Measurements from ENCODE around the gene HAX1. TPM values are rescaled to one million over a fixed set of nuclear protein-coding genes. Genes with fewer than 3 reads are reported as not detected.
"Not testable (repeated sequence)": the region's sequence is repeated elsewhere in the genome, so short reads cannot be mapped to it uniquely, and the experiment has no call there.

Gene HAX1
- total and polyA plus RNA-seq, 2 donors = 113 to 120 TPM

DNA sequence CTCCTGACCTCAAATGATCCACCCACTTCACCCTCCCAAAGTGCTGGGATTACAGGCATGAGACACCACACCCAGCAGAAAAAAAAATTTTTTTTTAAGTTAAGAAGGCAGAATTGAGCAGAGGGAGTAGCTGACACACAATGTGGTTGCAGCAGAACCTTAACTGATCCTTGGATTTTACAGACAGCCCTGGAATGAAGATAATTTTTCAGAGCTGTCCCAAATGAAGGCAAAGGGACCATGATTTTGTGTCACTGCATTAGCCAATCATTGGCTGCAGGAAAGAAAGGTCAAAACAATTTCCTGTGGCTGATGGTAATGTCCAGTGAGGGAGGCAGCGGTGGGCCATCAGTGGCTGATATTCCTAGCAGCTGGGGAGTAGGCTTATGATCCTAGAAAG lies 29.2 kb downstream of the HAX1 start:
- no peak for DNase-seq (ENCODE audit: low read depth in 6 of 9, low spot score in 9 of 9)
- Histone ChIP-seq H3K36me3 (ENCODE audit: control insufficient read depth in 2 of 2, insufficient read depth in 2 of 2, low read length in 1 of 2) (no peaks in the 10 kb centered on the region), H3K27me3 (ENCODE audit: control insufficient read depth in 2 of 2, insufficient read depth in 1 of 2, low read length in 1 of 2) (no peaks in the 10 kb centered on the region), H3K9me3 (ENCODE audit: control insufficient read depth in 2 of 2, insufficient read depth in 1 of 2, low read length in 1 of 2) (no peaks in the 10 kb centered on the region), H3K27ac (ENCODE audit: low read depth in 1 of 2, low read length in 1 of 2) (no peak overlapping the region), H3K4me3 (ENCODE audit: low read length in 2 of 2) (no peak overlapping the region), H3K4me1 (ENCODE audit: control insufficient read depth in 2 of 2, insufficient read depth in 2 of 2, low read length in 2 of 2) (no peaks in the 10 kb centered on the region)
- 95% methylated on average over 1 of the region's 1 CpG for WGBS

DNA sequence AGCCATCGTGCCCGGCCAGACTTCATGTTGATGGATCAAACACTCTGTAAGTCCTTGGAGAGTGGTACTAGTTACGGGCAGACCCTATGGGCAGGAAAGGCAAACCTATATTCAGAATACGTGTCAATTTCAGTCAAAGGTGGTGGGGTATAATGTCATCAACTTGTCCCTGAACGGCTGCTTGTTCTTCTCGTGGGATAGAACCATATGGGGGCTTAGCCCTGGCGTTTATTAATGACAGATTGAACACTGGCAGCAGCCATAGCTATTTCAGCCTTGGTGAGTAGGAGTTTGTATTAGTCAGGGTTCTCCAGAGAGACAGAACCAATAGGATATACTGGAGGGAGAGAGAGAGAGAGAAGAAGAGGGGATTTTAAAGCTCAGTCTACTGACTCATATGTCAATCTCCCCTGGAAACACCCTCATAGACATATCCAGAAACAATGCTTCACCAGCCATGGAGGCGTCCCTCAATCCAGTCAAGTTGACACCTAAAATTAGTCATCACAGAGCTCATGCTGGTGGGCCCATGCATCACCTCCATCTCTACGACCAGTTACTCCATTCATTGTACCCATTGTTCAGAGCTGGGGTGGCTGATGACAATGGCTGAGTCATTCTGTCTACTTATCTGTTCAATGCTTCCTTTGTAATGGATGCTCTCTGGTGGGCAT lies 32.4 kb downstream of the HAX1 start:
- WGBS = 92% methylated on average over 9 of the region's 9 CpGs
- no peaks in the 10 kb centered on the region for H3K27me3 ChIP-seq (ENCODE audit: control insufficient read depth in 2 of 2, insufficient read depth in 1 of 2, low read length in 1 of 2)
- H3K9me3 ChIP-seq (ENCODE audit: control insufficient read depth in 2 of 2, insufficient read depth in 1 of 2, low read length in 1 of 2) = peaks cover 0 to 4% of the 10 kb centered on the region in 2 donors
- H3K4me3 ChIP-seq (ENCODE audit: low read length in 2 of 2) = no peak overlapping the region
- H3K27ac ChIP-seq (ENCODE audit: low read depth in 1 of 2, low read length in 1 of 2) = no peak overlapping the region
- no peaks in the 10 kb centered on the region for H3K4me1 ChIP-seq (ENCODE audit: control insufficient read depth in 2 of 2, insufficient read depth in 2 of 2, low read length in 2 of 2)
- DNase-seq (ENCODE audit: low read depth in 6 of 9, low spot score in 9 of 9) = no peak
- no peaks in the 10 kb centered on the region for H3K36me3 ChIP-seq (ENCODE audit: control insufficient read depth in 2 of 2, insufficient read depth in 2 of 2, low read length in 1 of 2)

DNA sequence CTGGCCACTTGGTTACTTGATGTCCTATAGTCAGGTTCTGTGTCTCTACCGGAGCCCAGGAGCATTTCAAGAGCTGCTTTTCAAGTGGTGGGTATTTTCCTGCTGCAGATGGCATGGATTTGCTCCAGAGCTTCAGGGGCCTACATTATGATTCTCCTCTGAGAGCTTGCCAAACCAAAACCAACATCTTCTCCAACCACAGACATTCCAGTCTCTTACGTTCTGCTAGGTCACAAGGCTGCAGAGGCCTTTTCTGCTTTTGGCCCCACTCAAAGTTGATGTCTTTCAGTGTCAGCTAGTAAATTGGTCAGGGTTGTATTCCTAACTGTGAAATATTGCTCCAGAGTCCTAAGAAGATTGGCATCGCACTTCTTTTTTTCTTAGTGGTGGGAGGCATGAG lies 33.7 kb downstream of the HAX1 start:
- no peak overlapping the region for H3K4me3 ChIP-seq (ENCODE audit: low read length in 2 of 2)
- no peak for DNase-seq (ENCODE audit: low read depth in 6 of 9, low spot score in 9 of 9)
- H3K27me3 ChIP-seq (ENCODE audit: control insufficient read depth in 2 of 2, insufficient read depth in 1 of 2, low read length in 1 of 2) = no peaks in the 10 kb centered on the region
- no peak overlapping the region for H3K27ac ChIP-seq (ENCODE audit: low read depth in 1 of 2, low read length in 1 of 2)
- WGBS = 95% methylated on average over 3 of the region's 3 CpGs
- H3K36me3 ChIP-seq (ENCODE audit: control insufficient read depth in 2 of 2, insufficient read depth in 2 of 2, low read length in 1 of 2) = no peaks in the 10 kb centered on the region
- H3K9me3 ChIP-seq (ENCODE audit: control insufficient read depth in 2 of 2, insufficient read depth in 1 of 2, low read length in 1 of 2) = peaks cover 0 to 4% of the 10 kb centered on the region in 2 donors
- no peaks in the 10 kb centered on the region for H3K4me1 ChIP-seq (ENCODE audit: control insufficient read depth in 2 of 2, insufficient read depth in 2 of 2, low read length in 2 of 2)

DNA sequence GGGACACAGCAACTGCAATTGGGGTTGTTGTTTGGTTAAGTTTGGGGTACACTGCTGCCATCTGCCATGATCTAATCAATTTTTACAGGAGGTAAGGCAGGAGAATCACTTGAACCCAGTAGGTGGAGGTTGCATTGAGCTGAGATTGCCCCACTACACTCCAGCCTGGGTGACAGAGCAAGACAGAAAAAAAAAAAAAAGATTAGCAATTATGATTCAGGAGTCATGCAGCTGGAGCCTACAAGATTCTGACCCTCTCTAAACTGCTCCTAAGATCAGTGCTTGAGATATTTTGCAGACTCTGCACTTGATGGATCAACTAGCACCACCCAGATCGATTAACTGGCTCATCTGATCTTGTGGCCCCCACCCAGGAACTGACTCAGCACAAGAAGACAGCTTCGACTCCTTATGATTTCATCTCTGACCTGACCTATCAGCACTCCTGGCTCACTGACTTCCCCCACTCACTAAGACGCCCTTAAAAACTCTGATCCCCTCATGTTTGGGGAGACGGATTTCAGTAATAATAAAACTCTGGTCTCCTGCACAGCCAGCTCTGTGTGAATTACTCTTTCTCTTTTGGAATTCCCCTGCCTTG lies 35.3 kb downstream of the HAX1 start:
- not testable (repeated sequence) for DNase-seq (ENCODE audit: low read depth in 6 of 9, low spot score in 9 of 9); H3K36me3 ChIP-seq (ENCODE audit: control insufficient read depth in 2 of 2, insufficient read depth in 2 of 2, low read length in 1 of 2); H3K27ac ChIP-seq (ENCODE audit: low read depth in 1 of 2, low read length in 1 of 2); H3K4me1 ChIP-seq (ENCODE audit: control insufficient read depth in 2 of 2, insufficient read depth in 2 of 2, low read length in 2 of 2); H3K27me3 ChIP-seq (ENCODE audit: control insufficient read depth in 2 of 2, insufficient read depth in 1 of 2, low read length in 1 of 2); H3K9me3 ChIP-seq (ENCODE audit: control insufficient read depth in 2 of 2, insufficient read depth in 1 of 2, low read length in 1 of 2); H3K4me3 ChIP-seq (ENCODE audit: low read length in 2 of 2)
- whole genome bisulfite sequencing = 71% methylated on average over 4 of the region's 4 CpGs

DNA sequence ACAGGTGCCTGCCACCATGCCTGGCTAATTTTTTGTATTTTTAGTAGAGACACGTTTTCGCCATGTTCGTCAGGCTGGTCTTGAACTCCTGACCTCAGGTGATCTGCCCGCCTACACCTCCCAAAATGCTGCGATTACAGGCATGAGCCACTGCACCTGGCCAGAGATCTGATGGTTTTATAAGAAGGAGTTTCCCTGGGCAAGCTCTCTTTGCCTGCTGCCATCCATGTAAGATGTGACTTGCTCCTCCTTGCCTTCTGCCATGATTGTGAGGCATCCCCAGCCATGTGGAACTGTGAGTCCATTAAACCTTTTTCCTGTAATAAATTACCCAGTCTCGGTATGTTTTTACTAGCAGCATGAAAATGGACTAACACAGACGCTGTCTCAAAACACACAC lies 36.7 kb downstream of the HAX1 start:
- not testable (repeated sequence) for H3K9me3 ChIP-seq (ENCODE audit: control insufficient read depth in 2 of 2, insufficient read depth in 1 of 2, low read length in 1 of 2); H3K4me3 ChIP-seq (ENCODE audit: low read length in 2 of 2); H3K4me1 ChIP-seq (ENCODE audit: control insufficient read depth in 2 of 2, insufficient read depth in 2 of 2, low read length in 2 of 2); H3K27me3 ChIP-seq (ENCODE audit: control insufficient read depth in 2 of 2, insufficient read depth in 1 of 2, low read length in 1 of 2); H3K36me3 ChIP-seq (ENCODE audit: control insufficient read depth in 2 of 2, insufficient read depth in 2 of 2, low read length in 1 of 2); H3K27ac ChIP-seq (ENCODE audit: low read depth in 1 of 2, low read length in 1 of 2); DNase-seq (ENCODE audit: low read depth in 6 of 9, low spot score in 9 of 9)
- WGBS = 91% methylated on average over 7 of the region's 7 CpGs

DNA sequence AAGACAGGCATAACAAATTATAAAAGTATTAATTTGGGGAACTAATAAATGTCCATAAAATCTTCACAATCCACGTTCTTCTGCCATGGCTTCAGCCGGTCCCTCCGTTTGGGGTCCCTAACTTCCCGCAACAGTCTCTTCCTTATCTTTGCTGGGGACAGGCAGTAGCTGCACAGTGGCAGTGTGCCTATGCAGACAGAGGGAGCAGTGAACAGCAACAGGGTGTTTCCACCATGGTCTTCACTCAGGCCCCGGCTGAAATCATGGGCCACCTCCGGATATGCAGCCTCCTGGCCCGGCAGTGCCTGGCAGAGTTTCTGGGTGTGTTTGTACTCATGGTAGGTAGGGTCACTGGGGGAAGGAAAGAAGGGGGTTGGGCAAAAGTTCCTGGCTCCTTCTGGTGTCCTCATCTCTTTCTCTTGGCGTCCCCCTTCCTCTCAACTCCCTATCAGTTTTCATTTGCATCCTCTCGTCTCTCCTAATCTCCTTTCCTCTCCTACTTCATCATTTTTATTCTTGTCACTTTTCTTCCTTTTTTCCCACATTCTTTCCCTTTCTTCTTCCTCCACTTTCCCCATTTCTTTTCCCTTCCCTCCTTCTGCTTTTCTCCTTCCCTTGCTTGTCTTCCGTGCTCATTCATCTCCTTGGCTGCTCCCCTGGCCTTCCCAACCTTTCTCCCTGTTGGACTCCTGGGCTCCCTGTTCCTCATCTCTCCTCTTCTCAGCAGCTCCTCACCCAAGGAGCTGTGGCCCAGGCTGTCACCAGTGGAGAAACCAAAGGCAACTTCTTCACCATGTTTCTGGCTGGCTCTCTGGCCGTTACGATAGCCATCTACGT lies 40.0 kb downstream of the HAX1 start:
- not testable (repeated sequence) for H3K4me3 ChIP-seq (ENCODE audit: low read length in 2 of 2); DNase-seq (ENCODE audit: low read depth in 6 of 9, low spot score in 9 of 9); H3K27ac ChIP-seq (ENCODE audit: low read depth in 1 of 2, low read length in 1 of 2); H3K27me3 ChIP-seq (ENCODE audit: control insufficient read depth in 2 of 2, insufficient read depth in 1 of 2, low read length in 1 of 2); H3K36me3 ChIP-seq (ENCODE audit: control insufficient read depth in 2 of 2, insufficient read depth in 2 of 2, low read length in 1 of 2); H3K4me1 ChIP-seq (ENCODE audit: control insufficient read depth in 2 of 2, insufficient read depth in 2 of 2, low read length in 2 of 2)
- H3K9me3 ChIP-seq (ENCODE audit: control insufficient read depth in 2 of 2, insufficient read depth in 1 of 2, low read length in 1 of 2) = peaks cover 0 to 11% of the 10 kb centered on the region in 2 donors
- 88% methylated on average over 13 of the region's 13 CpGs for WGBS

DNA sequence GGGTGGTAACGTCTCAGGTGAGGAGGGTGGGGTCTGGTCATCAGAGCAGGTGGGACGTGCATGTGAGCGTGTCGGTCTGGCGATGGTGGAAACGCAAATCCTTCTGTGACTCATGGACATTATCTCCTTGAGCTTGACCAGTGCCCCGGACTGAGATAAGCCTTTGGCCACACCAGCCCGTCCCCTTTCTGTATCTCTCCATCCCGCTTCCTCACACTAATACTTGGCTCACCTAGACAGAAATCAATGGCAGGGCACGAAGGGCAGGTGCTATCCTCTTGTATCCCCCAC lies 40.6 kb downstream of the HAX1 start:
- Histone ChIP-seq H3K4me3 (ENCODE audit: low read length in 2 of 2) (no peak overlapping the region), H3K9me3 (ENCODE audit: control insufficient read depth in 2 of 2, insufficient read depth in 1 of 2, low read length in 1 of 2) (peaks cover 0 to 11% of the 10 kb centered on the region in 2 donors), H3K27me3 (ENCODE audit: control insufficient read depth in 2 of 2, insufficient read depth in 1 of 2, low read length in 1 of 2) (no peaks in the 10 kb centered on the region), H3K27ac (ENCODE audit: low read depth in 1 of 2, low read length in 1 of 2) (no peak overlapping the region), H3K36me3 (ENCODE audit: control insufficient read depth in 2 of 2, insufficient read depth in 2 of 2, low read length in 1 of 2) (no peaks in the 10 kb centered on the region), H3K4me1 (ENCODE audit: control insufficient read depth in 2 of 2, insufficient read depth in 2 of 2, low read length in 2 of 2) (no peaks in the 10 kb centered on the region)
- no peak for DNase-seq (ENCODE audit: low read depth in 6 of 9, low spot score in 9 of 9)
- WGBS = 93% methylated on average over 10 of the region's 10 CpGs

DNA sequence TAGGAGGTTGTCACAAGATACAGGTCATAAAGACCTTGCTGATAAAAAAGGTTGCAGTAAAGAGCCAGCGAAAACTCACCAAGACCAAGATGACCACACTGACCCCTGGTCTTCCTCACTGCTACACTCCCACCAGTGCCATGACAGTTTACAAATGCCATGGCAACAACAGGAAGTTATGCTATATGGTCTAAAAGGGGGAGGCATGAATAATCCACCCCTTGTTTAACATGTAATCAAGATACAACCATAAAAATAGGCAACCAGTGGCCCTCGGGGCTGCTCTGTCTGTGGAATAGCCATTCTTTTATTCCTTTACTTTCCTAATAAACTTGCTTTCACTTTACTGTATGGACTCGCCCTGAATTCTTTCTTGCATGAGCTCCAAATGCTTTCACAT lies 41.8 kb downstream of the HAX1 start:
- 93% methylated on average over 3 of the region's 3 CpGs for WGBS
- not testable (repeated sequence) for H3K9me3 ChIP-seq (ENCODE audit: control insufficient read depth in 2 of 2, insufficient read depth in 1 of 2, low read length in 1 of 2)

DNA sequence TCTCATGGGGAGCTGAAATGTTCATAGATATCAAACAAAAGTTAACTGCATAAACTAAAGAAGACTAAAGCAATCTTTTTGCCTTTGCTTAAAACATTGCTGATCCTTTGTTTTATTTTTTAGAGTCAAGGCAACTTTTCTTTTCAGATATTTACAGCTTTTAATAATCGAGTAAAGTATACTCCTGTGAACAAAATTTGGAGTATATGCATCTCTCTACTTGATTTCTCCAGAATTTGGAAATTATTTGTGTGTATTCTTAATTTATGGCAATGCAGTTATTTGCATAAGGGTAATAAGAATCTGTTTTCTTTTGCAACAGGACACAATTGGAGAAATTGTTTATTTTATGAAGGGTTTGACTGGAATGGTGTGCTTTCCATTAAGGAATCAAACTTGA lies 44.3 kb downstream of the HAX1 start:
- DNase-seq (ENCODE audit: low read depth in 6 of 9, low spot score in 9 of 9) = no peak
- Histone ChIP-seq H3K36me3 (ENCODE audit: control insufficient read depth in 2 of 2, insufficient read depth in 2 of 2, low read length in 1 of 2) (no peaks in the 10 kb centered on the region), H3K4me1 (ENCODE audit: control insufficient read depth in 2 of 2, insufficient read depth in 2 of 2, low read length in 2 of 2) (no peaks in the 10 kb centered on the region), H3K9me3 (ENCODE audit: control insufficient read depth in 2 of 2, insufficient read depth in 1 of 2, low read length in 1 of 2) (peaks cover 0 to 9% of the 10 kb centered on the region in 2 donors), H3K27me3 (ENCODE audit: control insufficient read depth in 2 of 2, insufficient read depth in 1 of 2, low read length in 1 of 2) (no peaks in the 10 kb centered on the region), H3K4me3 (ENCODE audit: low read length in 2 of 2) (no peak overlapping the region), H3K27ac (ENCODE audit: low read depth in 1 of 2, low read length in 1 of 2) (no peak overlapping the region)
- WGBS = 46% methylated on average over 1 of the region's 1 CpG

More for the DNA sequence above, 41.8 kb downstream of the HAX1 start:
- not testable (repeated sequence) for H3K36me3 ChIP-seq (ENCODE audit: control insufficient read depth in 2 of 2, insufficient read depth in 2 of 2, low read length in 1 of 2); H3K27me3 ChIP-seq (ENCODE audit: control insufficient read depth in 2 of 2, insufficient read depth in 1 of 2, low read length in 1 of 2); DNase-seq (ENCODE audit: low read depth in 6 of 9, low spot score in 9 of 9); H3K4me1 ChIP-seq (ENCODE audit: control insufficient read depth in 2 of 2, insufficient read depth in 2 of 2, low read length in 2 of 2); H3K4me3 ChIP-seq (ENCODE audit: low read length in 2 of 2); H3K27ac ChIP-seq (ENCODE audit: low read depth in 1 of 2, low read length in 1 of 2)
